WTC11 (cell line): Measurements from ENCODE around the gene PLXNB1.

Experiments used
- MAX ChIP-seq: sonication (generic); formaldehyde crosslinking; IDR thresholded peaks from 2 replicates; pipeline ENCODE4 v1.8.0; 2022; ENCODE audit warnings: mild to moderate bottlenecking, missing genetic modification reagents
- NFYB ChIP-seq: sonication (generic); formaldehyde crosslinking; conservative IDR thresholded peaks from 2 replicates; pipeline ENCODE4 v1.8.0; 2022; ENCODE audit warnings: low read depth, missing genetic modification reagents
- ZNF121 ChIP-seq: sonication (generic); formaldehyde crosslinking; IDR thresholded peaks from 2 replicates; pipeline ENCODE4 v1.8.0; 2023; ENCODE audit warnings: missing genetic modification reagents
- TF ChIP-seq, protein P1 (sequence below): fragments of 200-600 bp; IDR thresholded peaks from 2 replicates; pipeline ENCODE4 v1.8.0; 2022; ENCODE audit warnings: antibody characterized with exemption
- TF ChIP-seq, protein P2 (sequence below): sonication (generic); formaldehyde crosslinking; IDR thresholded peaks from 2 replicates; pipeline ENCODE4 v1.8.1; 2023; ENCODE audit warnings: mild to moderate bottlenecking, missing genetic modification reagents

DNA sequence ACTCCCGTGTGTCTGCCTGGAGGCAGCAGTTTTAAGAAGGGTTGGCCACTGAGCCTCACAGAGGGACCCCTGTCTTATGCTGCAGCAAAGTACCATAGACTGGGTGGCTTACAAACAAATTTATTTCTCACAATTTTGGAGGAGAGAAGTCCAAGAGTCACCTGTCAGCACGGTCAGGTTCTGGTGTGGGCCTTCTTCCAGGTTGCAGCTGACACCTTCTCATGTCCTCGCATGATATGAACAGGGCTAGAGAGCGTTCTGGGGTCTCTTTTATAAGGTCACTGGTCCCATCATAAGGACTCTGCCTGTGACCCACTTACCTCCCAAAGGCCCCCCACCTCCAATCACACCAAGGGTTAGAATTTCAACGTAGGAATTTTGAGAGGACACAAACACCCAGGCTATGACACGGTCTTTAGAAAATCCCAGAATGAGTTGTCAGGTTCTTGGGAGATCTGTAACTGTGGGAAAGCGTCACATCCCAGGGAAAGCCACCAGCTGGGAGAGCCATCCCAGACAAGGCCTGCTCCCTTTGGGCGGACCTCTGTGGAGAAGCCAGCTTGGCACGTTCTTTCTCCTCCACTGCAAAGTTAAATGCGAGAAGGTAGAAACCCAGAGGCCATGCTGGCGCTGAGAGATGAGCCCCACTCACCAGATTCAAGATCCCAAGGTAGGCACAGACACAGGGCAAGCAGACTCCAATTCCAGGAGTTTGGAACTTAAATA is 58.1 kb downstream of the PLXNB1 start, which contains the start of gene FBXW12:
- TF ChIP-seq NFYB (CRISPR knock-in tag) = no peak
- TF ChIP-seq, protein P1, sequence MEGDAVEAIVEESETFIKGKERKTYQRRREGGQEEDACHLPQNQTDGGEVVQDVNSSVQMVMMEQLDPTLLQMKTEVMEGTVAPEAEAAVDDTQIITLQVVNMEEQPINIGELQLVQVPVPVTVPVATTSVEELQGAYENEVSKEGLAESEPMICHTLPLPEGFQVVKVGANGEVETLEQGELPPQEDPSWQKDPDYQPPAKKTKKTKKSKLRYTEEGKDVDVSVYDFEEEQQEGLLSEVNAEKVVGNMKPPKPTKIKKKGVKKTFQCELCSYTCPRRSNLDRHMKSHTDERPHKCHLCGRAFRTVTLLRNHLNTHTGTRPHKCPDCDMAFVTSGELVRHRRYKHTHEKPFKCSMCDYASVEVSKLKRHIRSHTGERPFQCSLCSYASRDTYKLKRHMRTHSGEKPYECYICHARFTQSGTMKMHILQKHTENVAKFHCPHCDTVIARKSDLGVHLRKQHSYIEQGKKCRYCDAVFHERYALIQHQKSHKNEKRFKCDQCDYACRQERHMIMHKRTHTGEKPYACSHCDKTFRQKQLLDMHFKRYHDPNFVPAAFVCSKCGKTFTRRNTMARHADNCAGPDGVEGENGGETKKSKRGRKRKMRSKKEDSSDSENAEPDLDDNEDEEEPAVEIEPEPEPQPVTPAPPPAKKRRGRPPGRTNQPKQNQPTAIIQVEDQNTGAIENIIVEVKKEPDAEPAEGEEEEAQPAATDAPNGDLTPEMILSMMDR = no peak
- no peak for TF ChIP-seq ZNF121
- no peak for TF ChIP-seq MAX (CRISPR knock-in tag)
- TF ChIP-seq, protein P2, sequence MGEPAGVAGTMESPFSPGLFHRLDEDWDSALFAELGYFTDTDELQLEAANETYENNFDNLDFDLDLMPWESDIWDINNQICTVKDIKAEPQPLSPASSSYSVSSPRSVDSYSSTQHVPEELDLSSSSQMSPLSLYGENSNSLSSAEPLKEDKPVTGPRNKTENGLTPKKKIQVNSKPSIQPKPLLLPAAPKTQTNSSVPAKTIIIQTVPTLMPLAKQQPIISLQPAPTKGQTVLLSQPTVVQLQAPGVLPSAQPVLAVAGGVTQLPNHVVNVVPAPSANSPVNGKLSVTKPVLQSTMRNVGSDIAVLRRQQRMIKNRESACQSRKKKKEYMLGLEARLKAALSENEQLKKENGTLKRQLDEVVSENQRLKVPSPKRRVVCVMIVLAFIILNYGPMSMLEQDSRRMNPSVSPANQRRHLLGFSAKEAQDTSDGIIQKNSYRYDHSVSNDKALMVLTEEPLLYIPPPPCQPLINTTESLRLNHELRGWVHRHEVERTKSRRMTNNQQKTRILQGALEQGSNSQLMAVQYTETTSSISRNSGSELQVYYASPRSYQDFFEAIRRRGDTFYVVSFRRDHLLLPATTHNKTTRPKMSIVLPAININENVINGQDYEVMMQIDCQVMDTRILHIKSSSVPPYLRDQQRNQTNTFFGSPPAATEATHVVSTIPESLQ (CRISPR knock-in tag) = no peak
